ENCODE measurements around the gene NEURL1B. TPM values are rescaled to one million over a fixed set of nuclear protein-coding genes. Genes with fewer than 3 reads are reported as not detected.
"Not testable (repeated sequence)": the region's sequence is repeated elsewhere in the genome, so short reads cannot be mapped to it uniquely, and the experiment has no call there.

NEURL1B gene
- total RNA-seq, 2 experiments from 2014 or later, result 0.08 to 0.16 TPM

DNA sequence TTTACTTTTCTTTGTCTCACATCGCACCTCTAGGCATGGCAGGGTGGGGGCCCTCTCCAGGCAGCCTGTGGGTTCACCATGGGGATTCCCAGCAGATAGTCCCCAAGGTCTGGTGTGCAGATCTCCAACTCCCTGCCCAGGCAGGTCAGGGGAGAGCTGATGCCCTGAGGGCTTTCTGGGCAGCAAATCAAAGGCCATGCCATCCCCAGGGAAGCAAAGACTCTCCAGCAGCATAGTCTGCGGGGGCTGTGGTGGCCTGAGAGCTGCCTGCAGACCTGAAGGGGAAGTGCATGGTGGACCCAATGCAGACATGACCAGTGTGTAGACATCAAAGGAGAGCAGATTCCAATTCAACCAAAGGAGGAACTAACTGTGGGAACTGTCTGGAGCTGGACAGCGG is 7.7 kb downstream of the NEURL1B start:
- ChIA-PET POLR2A (no interaction called here), CTCF (no interaction called here)
- Histone ChIP-seq H3K36me3 (ENCODE audit: insufficient read depth, low read length) (no peaks in the 10 kb centered on the region), H3K9me3 (ENCODE audit: control insufficient read depth in 1 of 2, insufficient read depth in 1 of 2, low read length in 2 of 2) (no peaks in the 10 kb centered on the region), H3K27me3 (ENCODE audit: control insufficient read depth in 1 of 2, insufficient read depth in 2 of 2, low read length in 2 of 2) (peaks cover 0 to 7% of the 10 kb centered on the region in 2 experiments), H3K4me3 (ENCODE audit: low read length) (no peak overlapping the region), H3K4me1 (ENCODE audit: insufficient read depth, low read length) (no peaks in the 10 kb centered on the region), H3K27ac (ENCODE audit: low read depth in 1 of 2, low read length in 2 of 2) (no peak overlapping the region)
- no peaks in the 10 kb centered on the region for H3K4me1 Mint-ChIP-seq (ENCODE audit: low read depth)
- DNase-seq (no peak), ATAC-seq (ENCODE audit: poor library complexity) (no peak)
- no peaks in the 10 kb centered on the region for H3K9me3 Mint-ChIP-seq
- TF ChIP-seq, protein P1, sequence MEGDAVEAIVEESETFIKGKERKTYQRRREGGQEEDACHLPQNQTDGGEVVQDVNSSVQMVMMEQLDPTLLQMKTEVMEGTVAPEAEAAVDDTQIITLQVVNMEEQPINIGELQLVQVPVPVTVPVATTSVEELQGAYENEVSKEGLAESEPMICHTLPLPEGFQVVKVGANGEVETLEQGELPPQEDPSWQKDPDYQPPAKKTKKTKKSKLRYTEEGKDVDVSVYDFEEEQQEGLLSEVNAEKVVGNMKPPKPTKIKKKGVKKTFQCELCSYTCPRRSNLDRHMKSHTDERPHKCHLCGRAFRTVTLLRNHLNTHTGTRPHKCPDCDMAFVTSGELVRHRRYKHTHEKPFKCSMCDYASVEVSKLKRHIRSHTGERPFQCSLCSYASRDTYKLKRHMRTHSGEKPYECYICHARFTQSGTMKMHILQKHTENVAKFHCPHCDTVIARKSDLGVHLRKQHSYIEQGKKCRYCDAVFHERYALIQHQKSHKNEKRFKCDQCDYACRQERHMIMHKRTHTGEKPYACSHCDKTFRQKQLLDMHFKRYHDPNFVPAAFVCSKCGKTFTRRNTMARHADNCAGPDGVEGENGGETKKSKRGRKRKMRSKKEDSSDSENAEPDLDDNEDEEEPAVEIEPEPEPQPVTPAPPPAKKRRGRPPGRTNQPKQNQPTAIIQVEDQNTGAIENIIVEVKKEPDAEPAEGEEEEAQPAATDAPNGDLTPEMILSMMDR (IDR thresholded peaks at IDR 0.05), result no peak
- peaks cover 13% of the 10 kb centered on the region for H3K27me3 Mint-ChIP-seq
- H3K27ac Mint-ChIP-seq, result no peak overlapping the region
- H3K4me3 Mint-ChIP-seq, result no peak overlapping the region
- intact Hi-C loops (cut with DNase I, micrococcal nuclease), result no loop called here
- no peaks in the 10 kb centered on the region for H3K36me3 Mint-ChIP-seq (ENCODE audit: low read depth)

DNA sequence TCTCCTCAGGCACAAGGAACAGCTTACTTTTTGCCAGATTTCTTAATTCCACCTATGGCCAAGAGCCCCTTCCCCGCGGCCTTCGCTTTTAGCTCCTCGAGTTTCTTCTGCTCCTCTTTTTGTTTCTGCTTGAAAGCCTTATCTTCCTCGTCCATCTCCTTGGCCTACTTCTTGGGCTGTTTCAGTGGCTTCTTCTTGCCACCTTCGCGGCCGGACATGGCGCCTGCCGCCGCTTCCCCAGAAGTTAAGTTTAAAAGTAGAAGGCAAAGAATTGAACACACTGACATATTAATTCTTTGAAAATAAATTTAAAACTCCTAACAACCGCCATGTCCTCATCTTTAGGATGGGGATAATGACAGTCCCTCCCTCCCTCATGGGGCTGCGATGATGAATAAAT is 15.4 kb downstream of the NEURL1B start:
- peaks cover 15 to 24% of the 10 kb centered on the region in 2 experiments for H3K9me3 ChIP-seq (ENCODE audit: control insufficient read depth in 1 of 2, insufficient read depth in 1 of 2, low read length in 2 of 2)
- CTCF ChIA-PET; intact Hi-C loops (cut with DNase I, micrococcal nuclease); H3K27me3 Mint-ChIP-seq; H3K4me3 ChIP-seq (ENCODE audit: low read length); H3K27ac Mint-ChIP-seq; H3K4me1 ChIP-seq (ENCODE audit: insufficient read depth, low read length); ATAC-seq (ENCODE audit: poor library complexity); H3K36me3 ChIP-seq (ENCODE audit: insufficient read depth, low read length); H3K4me1 Mint-ChIP-seq (ENCODE audit: low read depth); DNase-seq; H3K9me3 Mint-ChIP-seq; H3K27me3 ChIP-seq (ENCODE audit: control insufficient read depth in 1 of 2, insufficient read depth in 2 of 2, low read length in 2 of 2); H3K36me3 Mint-ChIP-seq (ENCODE audit: low read depth); POLR2A ChIA-PET; H3K27ac ChIP-seq (ENCODE audit: low read depth in 1 of 2, low read length in 2 of 2); H3K4me3 Mint-ChIP-seq: not testable (repeated sequence)

DNA sequence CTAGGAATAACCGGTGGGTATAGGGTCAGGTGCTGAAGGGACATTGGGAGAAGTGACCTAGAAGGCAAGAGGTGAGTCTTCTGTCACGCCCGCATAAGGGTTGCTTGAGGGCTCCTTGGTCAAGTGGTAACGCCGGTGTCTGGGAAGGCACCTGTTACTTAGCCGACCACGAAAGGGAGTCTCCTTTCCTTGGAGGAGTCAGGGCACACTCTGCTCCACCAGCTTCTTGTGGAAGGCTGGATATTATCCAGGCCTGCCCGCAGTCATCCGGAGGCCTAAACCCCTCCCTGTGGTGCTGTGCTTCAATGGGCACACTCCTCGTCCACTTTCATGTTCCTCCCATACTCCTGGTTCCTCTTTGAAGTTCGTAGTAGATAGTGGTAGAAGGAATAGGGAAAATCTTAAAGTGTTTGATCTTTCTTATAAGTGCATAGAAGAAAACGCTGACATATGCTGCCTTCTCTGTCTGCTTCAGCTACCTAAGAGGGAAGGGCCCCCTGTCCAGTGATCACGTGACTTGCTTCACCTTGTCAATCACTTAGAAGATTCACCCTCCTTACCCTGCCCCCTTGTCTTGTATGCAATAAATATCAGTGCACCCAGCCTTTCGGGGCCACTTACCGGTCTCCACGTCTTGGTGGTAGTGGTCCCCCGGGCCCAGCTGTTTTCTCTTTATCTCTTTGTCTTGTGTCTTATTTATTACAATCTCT is 16.6 kb downstream of the NEURL1B start:
- H3K4me3 Mint-ChIP-seq; H3K27me3 Mint-ChIP-seq; H3K4me1 Mint-ChIP-seq (ENCODE audit: low read depth); H3K4me1 ChIP-seq (ENCODE audit: insufficient read depth, low read length); H3K27me3 ChIP-seq (ENCODE audit: control insufficient read depth in 1 of 2, insufficient read depth in 2 of 2, low read length in 2 of 2); H3K27ac Mint-ChIP-seq; H3K4me3 ChIP-seq (ENCODE audit: low read length); H3K36me3 ChIP-seq (ENCODE audit: insufficient read depth, low read length); intact Hi-C loops (cut with DNase I, micrococcal nuclease); H3K36me3 Mint-ChIP-seq (ENCODE audit: low read depth); CTCF ChIA-PET; H3K27ac ChIP-seq (ENCODE audit: low read depth in 1 of 2, low read length in 2 of 2); ATAC-seq (ENCODE audit: poor library complexity); H3K9me3 Mint-ChIP-seq; DNase-seq; POLR2A ChIA-PET: not testable (repeated sequence)
- peaks cover 15 to 24% of the 10 kb centered on the region in 2 experiments for H3K9me3 ChIP-seq (ENCODE audit: control insufficient read depth in 1 of 2, insufficient read depth in 1 of 2, low read length in 2 of 2)

DNA sequence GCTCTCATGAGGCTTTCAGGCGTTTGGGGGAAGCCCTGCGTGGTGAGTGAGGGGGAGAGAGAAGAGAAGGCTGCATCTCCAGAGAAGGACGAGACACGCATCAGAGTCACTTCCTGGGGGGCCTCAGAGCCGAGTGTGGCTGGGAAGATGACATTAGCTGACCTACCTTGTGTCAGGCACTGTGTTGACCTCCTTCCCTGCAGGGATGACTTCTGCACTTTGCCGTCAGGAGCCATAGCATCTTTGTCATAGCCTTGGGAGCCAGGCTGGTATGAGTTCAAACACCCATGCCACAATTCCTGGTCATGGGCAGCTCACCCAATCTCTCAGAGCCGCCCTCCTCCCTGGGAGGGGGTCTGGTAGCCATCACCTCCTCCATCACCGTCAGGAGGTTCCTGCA is 17.3 kb downstream of the NEURL1B start:
- ChIA-PET POLR2A (no interaction called here), CTCF (interaction anchor here (0.5 kb wide), 1 partner anchor 37 kb away, joined by 3 read pairs; no protein-coding TSS in a partner anchor)
- TF ChIP-seq, protein P1 (IDR thresholded peaks at IDR 0.05), result no peak
- H3K9me3 ChIP-seq (ENCODE audit: control insufficient read depth in 1 of 2, insufficient read depth in 1 of 2, low read length in 2 of 2), result peaks cover 15 to 24% of the 10 kb centered on the region in 2 experiments
- no peak overlapping the region for H3K27ac Mint-ChIP-seq
- H3K27me3 ChIP-seq (ENCODE audit: control insufficient read depth in 1 of 2, insufficient read depth in 2 of 2, low read length in 2 of 2), result no peaks in the 10 kb centered on the region
- intact Hi-C loops (cut with DNase I, micrococcal nuclease), result no loop called here
- no peaks in the 10 kb centered on the region for H3K36me3 Mint-ChIP-seq (ENCODE audit: low read depth)
- DNase-seq, result no peak
- H3K4me1 Mint-ChIP-seq (ENCODE audit: low read depth), result no peaks in the 10 kb centered on the region
- no peaks in the 10 kb centered on the region for H3K36me3 ChIP-seq (ENCODE audit: insufficient read depth, low read length)
- H3K27me3 Mint-ChIP-seq, result no peaks in the 10 kb centered on the region
- H3K27ac ChIP-seq (ENCODE audit: low read depth in 1 of 2, low read length in 2 of 2), result no peak overlapping the region
- peaks cover 3% of the 10 kb centered on the region for H3K9me3 Mint-ChIP-seq
- no peak overlapping the region for H3K4me3 ChIP-seq (ENCODE audit: low read length)
- no peak for ATAC-seq (ENCODE audit: poor library complexity)
- no peaks in the 10 kb centered on the region for H3K4me1 ChIP-seq (ENCODE audit: insufficient read depth, low read length)
- H3K4me3 Mint-ChIP-seq, result no peak overlapping the region
